Fibroblast of pulmonary artery (primary cell): ENCODE data around the gene DLGAP5.

Experiments used
- DNase-seq: peaks from one replicate; pipeline ENCODE4 v3.0.0-alpha.2; 2010; ENCODE audit warnings: low read depth
- H3K4me3 ChIP-seq: replicated peaks from 2 replicates; pipeline ENCODE4 v1.5.1; 2011; ENCODE audit warnings: low read depth, mild to moderate bottlenecking, control low read depth, low read length, moderate library complexity
- TF ChIP-seq, protein P1 (sequence below): IDR thresholded peaks from 2 replicates; pipeline ENCODE4 v1.5.1; 2011; ENCODE audit warnings: mild to moderate bottlenecking, control low read depth, low read length, inconsistent platforms; ENCODE audit errors: missing control alignments

Gene DLGAP5

GRCh38 chr14:55191203-55192053 is at the start of gene DLGAP5:
TSS of gene DLGAP5 (minus strand) at chr14:55191585. CDS start at chr14:55189179, 2,406 bp downstream.
- DNase-seq, result peak; percentile 96
- peak within 1 kb of the TSS; percentile 78 for H3K4me3 ChIP-seq
- TF ChIP-seq, protein P1, sequence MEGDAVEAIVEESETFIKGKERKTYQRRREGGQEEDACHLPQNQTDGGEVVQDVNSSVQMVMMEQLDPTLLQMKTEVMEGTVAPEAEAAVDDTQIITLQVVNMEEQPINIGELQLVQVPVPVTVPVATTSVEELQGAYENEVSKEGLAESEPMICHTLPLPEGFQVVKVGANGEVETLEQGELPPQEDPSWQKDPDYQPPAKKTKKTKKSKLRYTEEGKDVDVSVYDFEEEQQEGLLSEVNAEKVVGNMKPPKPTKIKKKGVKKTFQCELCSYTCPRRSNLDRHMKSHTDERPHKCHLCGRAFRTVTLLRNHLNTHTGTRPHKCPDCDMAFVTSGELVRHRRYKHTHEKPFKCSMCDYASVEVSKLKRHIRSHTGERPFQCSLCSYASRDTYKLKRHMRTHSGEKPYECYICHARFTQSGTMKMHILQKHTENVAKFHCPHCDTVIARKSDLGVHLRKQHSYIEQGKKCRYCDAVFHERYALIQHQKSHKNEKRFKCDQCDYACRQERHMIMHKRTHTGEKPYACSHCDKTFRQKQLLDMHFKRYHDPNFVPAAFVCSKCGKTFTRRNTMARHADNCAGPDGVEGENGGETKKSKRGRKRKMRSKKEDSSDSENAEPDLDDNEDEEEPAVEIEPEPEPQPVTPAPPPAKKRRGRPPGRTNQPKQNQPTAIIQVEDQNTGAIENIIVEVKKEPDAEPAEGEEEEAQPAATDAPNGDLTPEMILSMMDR, result no peak

DNA sequence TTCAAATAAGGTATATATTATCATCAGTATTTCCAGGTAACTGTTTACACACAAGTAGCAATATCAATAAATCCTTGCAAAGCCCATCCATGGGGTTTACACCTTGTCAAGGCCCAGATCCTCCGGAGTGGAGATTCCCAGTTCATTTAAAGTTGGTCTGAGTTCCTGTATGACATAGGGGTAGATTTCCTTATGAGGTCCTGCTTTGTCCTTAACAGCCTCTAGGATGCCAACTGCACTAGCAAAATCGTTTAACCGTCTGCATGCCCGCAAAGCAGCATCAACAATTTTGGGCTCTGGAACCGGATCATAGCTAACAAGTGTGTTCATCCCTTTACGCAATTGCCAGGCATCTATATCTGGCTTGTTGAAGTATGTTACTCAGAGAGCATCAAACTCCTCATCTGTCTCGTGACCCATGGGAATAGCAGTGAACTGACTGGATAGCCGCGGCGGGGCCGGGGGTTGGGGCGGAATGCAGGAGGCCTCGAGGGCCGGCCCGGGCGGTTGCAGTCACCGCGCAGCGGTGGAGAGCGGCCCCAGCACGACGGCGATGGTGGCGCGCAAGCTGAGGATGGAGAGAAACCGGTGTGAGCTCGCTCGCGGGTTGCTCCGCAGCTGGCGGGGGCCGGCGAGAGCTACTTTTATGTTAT is 49.3 kb upstream of the DLGAP5 start:
- no peak overlapping the region for H3K4me3 ChIP-seq
- peak; percentile 38 for DNase-seq
- TF ChIP-seq, protein P1, result no peak

DNA sequence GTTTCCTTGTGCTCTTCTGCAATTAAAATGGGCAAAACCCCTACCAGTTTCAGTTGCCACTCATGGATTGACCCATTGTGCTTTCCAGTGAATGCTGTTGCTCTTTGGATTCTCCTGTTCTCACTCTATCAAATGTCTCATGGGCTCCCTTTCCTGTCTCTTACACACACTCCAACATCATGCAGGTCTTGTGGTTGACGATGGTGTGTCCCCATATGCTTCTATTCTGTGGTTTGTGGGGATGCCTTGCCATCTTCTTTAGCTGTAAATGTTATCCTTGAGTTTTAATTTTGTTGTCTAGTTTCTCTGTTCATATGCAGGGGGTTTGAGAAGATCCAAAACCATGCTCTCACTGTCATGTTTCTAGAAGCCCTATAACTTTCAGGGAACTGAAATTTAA is 47.9 kb upstream of the DLGAP5 start:
- no peak for DNase-seq
- TF ChIP-seq, protein P1, result no peak
- H3K4me3 ChIP-seq, result no peak overlapping the region

- no peak for DNase-seq
- H3K4me3 ChIP-seq, result no peak overlapping the region
- TF ChIP-seq, protein P1, result no peak
These were observed 46.8 kb upstream of the DLGAP5 start for GRCh38 chr14:55238019-55238680.

DNA sequence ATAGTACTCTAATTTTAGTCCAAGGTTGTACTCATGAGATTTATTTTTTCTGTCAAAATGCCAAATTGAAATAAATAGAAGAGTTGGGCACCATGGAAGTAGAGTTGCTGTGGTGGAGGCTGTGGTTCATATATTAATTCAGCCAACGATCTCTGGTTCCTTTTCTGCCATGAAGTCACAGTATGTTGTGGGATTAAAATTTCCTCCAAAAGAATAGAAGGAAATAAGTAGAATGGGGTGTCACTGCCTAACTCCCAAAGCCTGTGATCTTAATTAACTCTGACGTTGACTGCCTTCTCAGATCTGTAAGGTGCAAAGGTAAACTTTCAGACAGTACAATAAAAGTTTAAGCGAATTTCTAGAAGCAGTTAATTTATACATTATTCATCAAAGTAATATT is 42.2 kb upstream of the DLGAP5 start:
- no peak for DNase-seq
- H3K4me3 ChIP-seq, result no peak overlapping the region
- TF ChIP-seq, protein P1, result no peak

- no peak for DNase-seq
- no peak overlapping the region for H3K4me3 ChIP-seq
- TF ChIP-seq, protein P1, result no peak
These were observed 36.9 kb upstream of the DLGAP5 start for GRCh38 chr14:55228261-55228660.
